GM10847 (cell line): ENCODE measurements around the gene OR1M1.

Source experiments
- POLR2A ChIP-seq: IDR thresholded peaks from 2 replicates; pipeline ENCODE4 v1.6.1; 2011; ENCODE audit not compliant: insufficient read length; ENCODE audit errors: extremely low read depth

OR1M1 gene

GRCh38 chr19:9086761-9087160 is at the start of gene OR1M1:
Gene OR1M1 (plus strand): TSS chr19:9087061. CDS start chr19:9093245, 6,184 bp downstream.
- TF ChIP-seq POLR2A: no peak

GRCh38 chr19:9037400-9038062 is 49.3 kb upstream of the OR1M1 start:
- TF ChIP-seq POLR2A: no peak

- TF ChIP-seq POLR2A: no peak
Measured at GRCh38 chr19:9039728-9040127, 47.1 kb upstream of the OR1M1 start.

- TF ChIP-seq POLR2A: no peak
Measured at GRCh38 chr19:9040131-9040530, 46.7 kb upstream of the OR1M1 start.

- no peak for TF ChIP-seq POLR2A
Measured at GRCh38 chr19:9041023-9041422, 45.8 kb upstream of the OR1M1 start.

- TF ChIP-seq POLR2A: no peak
Measured at GRCh38 chr19:9043524-9043923, 43.3 kb upstream of the OR1M1 start.

GRCh38 chr19:9044449-9044848 is 42.4 kb upstream of the OR1M1 start:
- no peak for TF ChIP-seq POLR2A

GRCh38 chr19:9046694-9047093 is 40.2 kb upstream of the OR1M1 start:
- TF ChIP-seq POLR2A: no peak

GRCh38 chr19:9052894-9053293 is 34.0 kb upstream of the OR1M1 start:
- TF ChIP-seq POLR2A: no peak

- no peak for TF ChIP-seq POLR2A
Measured at GRCh38 chr19:9054207-9054606, 32.7 kb upstream of the OR1M1 start.

GRCh38 chr19:9054765-9055164 is 32.1 kb upstream of the OR1M1 start:
- TF ChIP-seq POLR2A: no peak

- TF ChIP-seq POLR2A: no peak
Measured at GRCh38 chr19:9057505-9058258, 29.2 kb upstream of the OR1M1 start.

- TF ChIP-seq POLR2A: no peak
Measured at GRCh38 chr19:9058905-9059667, 27.8 kb upstream of the OR1M1 start.

- no peak for TF ChIP-seq POLR2A
Measured at GRCh38 chr19:9060564-9061340, 26.1 kb upstream of the OR1M1 start.

GRCh38 chr19:9061879-9062278 is 25.0 kb upstream of the OR1M1 start:
- TF ChIP-seq POLR2A: no peak
